CD8-positive, alpha-beta memory T cell (primary cell): ENCODE data around the gene ACER1. TPM values are rescaled to one million over a fixed set of nuclear protein-coding genes. Genes with fewer than 3 reads are reported as not detected.

Experiments used
- CTCF ChIA-PET: fragments of 350-600 bp; sonication (Branson Sonifier 250); formaldehyde crosslinking; loops from one replicate; lab custom pipeline; 2021; ENCODE audit warnings: antibody characterized with exemption; lab: Charles Lee
- POLR2A ChIA-PET: fragments of 350-600 bp; sonication (Branson Sonifier 250); formaldehyde crosslinking; loops from one replicate; lab custom pipeline; 2021; ENCODE audit warnings: antibody characterized with exemption; lab: Charles Lee
- DNase-seq, 5 donors: peaks; one replicate each; pipeline versions ENCODE4 v3.0.0 to v3.0.0-alpha.2; 2020 to 2022; ENCODE audit warnings: mixed read lengths in 1 of 5
- H3K27ac ChIP-seq: one replicate; pipeline ENCODE4 v1.7.0; 2013; ENCODE audit warnings: low read depth, mild to moderate bottlenecking, low read length, moderate library complexity
- H3K27me3 ChIP-seq: 2 replicates; pipeline ENCODE4 v1.7.0; 2013; ENCODE audit warnings: low read length, mild to moderate bottlenecking; ENCODE audit not compliant: insufficient read depth, poor library complexity, severe bottlenecking
- H3K36me3 ChIP-seq: 2 replicates; pipeline ENCODE4 v1.7.0; 2013; ENCODE audit warnings: mild to moderate bottlenecking, low read length, moderate library complexity; ENCODE audit not compliant: insufficient read depth
- H3K4me1 ChIP-seq: 2 replicates; pipeline ENCODE4 v1.7.0; 2013; ENCODE audit warnings: mild to moderate bottlenecking, low read length, moderate library complexity; ENCODE audit not compliant: insufficient read depth
- H3K4me3 ChIP-seq: 2 replicates; pipeline ENCODE4 v1.7.0; 2013; ENCODE audit warnings: mild to moderate bottlenecking, low read length
- H3K9me3 ChIP-seq: 2 replicates; pipeline ENCODE4 v1.7.0; 2013; ENCODE audit warnings: mild to moderate bottlenecking, low read length
- H3K27ac Mint-ChIP-seq, 8 donors: one replicate each; pipeline ENCODE4 v1.8.0; 2020 to 2021; ENCODE audit warnings: mixed read lengths in 8 of 8, mild to moderate bottlenecking in 6 of 8, inconsistent platforms in 3 of 8, moderate library complexity in 3 of 8
- H3K27me3 Mint-ChIP-seq, 2 donors: one replicate each; pipeline ENCODE4 v1.8.0; 2020 to 2021; ENCODE audit warnings: mixed read lengths in 2 of 2, mild to moderate bottlenecking in 1 of 2, moderate library complexity in 1 of 2
- H3K36me3 Mint-ChIP-seq, 3 donors: one replicate each; pipeline ENCODE4 v1.8.0; 2020 to 2021; ENCODE audit warnings: mixed read lengths in 3 of 3, inconsistent platforms in 1 of 3, mild to moderate bottlenecking in 1 of 3
- H3K4me1 Mint-ChIP-seq, 3 donors: one replicate each; pipeline ENCODE4 v1.8.0; 2020 to 2021; ENCODE audit warnings: mixed read lengths in 3 of 3, inconsistent platforms in 1 of 3, mild to moderate bottlenecking in 1 of 3
- H3K4me3 Mint-ChIP-seq, 7 donors: one replicate each; pipeline ENCODE4 v1.8.0; 2020 to 2021; ENCODE audit warnings: mixed read lengths in 7 of 7, mild to moderate bottlenecking in 6 of 7, moderate library complexity in 4 of 7, inconsistent platforms in 2 of 7
- H3K9me3 Mint-ChIP-seq, 5 donors: one replicate each; pipeline ENCODE4 v1.8.0; 2020 to 2022; ENCODE audit warnings: mixed read lengths in 5 of 5, mild to moderate bottlenecking in 3 of 5, moderate library complexity in 2 of 5, inconsistent platforms in 1 of 5
- polyA plus RNA-seq: library from polyadenylated mRNA; unstranded; fragments of 300-500 nt; fragmentation: Illumina TruSeq; gene quantifications from one replicate; pipeline ENCODE4 v1.2.3, GENCODE V29; 2021
- total RNA-seq, 2 experiments: library from RNA; stranded (reverse); gene quantifications; one replicate each; pipeline ENCODE4 v1.2.3, GENCODE V29; 2021

The ACER1 gene
- total and polyA plus RNA-seq, 3 experiments from 2014 or later = 2.4 TPM; not detected in 2

DNA sequence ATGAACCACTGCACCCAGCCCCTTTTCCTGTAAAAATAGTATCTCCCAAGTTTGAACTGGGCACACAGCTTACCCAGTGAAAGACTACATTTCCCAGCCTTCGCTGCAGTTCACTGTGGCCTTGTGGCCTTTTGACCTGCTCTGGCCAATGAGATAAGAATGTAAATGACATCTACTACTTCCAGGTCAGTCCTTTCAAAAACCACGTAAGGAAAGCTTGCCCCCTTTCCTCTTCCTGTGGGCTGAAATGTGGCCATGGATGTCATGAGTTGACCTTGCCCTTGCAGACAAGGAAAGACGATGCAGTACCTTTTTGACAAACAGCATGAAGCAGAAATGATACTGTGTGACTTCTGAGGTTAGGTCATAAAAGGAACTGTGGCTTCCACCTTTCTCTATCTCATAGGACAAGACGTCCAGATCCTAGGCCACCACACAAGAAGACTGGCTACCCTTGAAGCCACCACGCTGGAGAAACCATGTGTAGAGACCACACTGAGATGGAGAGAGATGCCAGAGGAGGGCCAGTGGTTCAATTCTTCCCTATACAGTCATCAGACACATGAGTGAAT lies 19.9 kb downstream of the ACER1 start:
- ChIA-PET POLR2A (no interaction called here), CTCF (interaction anchor here (0.7 kb wide), 1 partner anchor 103 kb away, joined by 3 read pairs; no protein-coding TSS in a partner anchor)
- H3K36me3 Mint-ChIP-seq = peaks cover 0 to 6% (median 4%) of the 10 kb centered on the region in 3 donors

GRCh38 chr19:6312018-6312417 lies 21.4 kb downstream of the ACER1 start:
- POLR2A ChIA-PET = interaction anchor here (0.5 to 0.6 kb wide), 3 partner anchors 22 to 948 kb away, joined by 3 to 4 read pairs (median 3); no protein-coding TSS in a partner anchor

More for the DNA sequence above, 19.9 kb downstream of the ACER1 start:
- Histone ChIP-seq H3K27me3 (no peaks in the 10 kb centered on the region), H3K4me3 (no peak overlapping the region), H3K27ac (no peak overlapping the region), H3K9me3 (no peaks in the 10 kb centered on the region), H3K36me3 (no peaks in the 10 kb centered on the region), H3K4me1 (no peaks in the 10 kb centered on the region)
- DNase-seq = no peak
- Mint-ChIP-seq H3K9me3 (peaks cover 3 to 9% (median 3%) of the 10 kb centered on the region in 5 donors), H3K4me3 (no peak overlapping the region), H3K27me3 (peaks cover 4 to 9% of the 10 kb centered on the region in 2 donors), H3K27ac (no peak overlapping the region), H3K4me1 (no peaks in the 10 kb centered on the region)

GRCh38 chr19:6298413-6298812 lies 35.0 kb downstream of the ACER1 start:
- peaks cover 7 to 17% (median 11%) of the 10 kb centered on the region in 5 donors for H3K9me3 Mint-ChIP-seq
- no peaks in the 10 kb centered on the region for H3K9me3 ChIP-seq
- no peak overlapping the region for H3K27ac Mint-ChIP-seq
- H3K27me3 ChIP-seq = no peaks in the 10 kb centered on the region
- H3K4me1 ChIP-seq = no peaks in the 10 kb centered on the region
- no peak overlapping the region for H3K4me3 ChIP-seq
- peaks cover 0 to 3% (median 1%) of the 10 kb centered on the region in 3 donors for H3K4me1 Mint-ChIP-seq
- peaks cover 3 to 7% of the 10 kb centered on the region in 2 donors for H3K27me3 Mint-ChIP-seq
- ChIA-PET CTCF (interaction anchor here (2.2 kb wide), 1 partner anchor 80 kb away, joined by 12 read pairs; no protein-coding TSS in a partner anchor), POLR2A (no interaction called here)
- no peak for DNase-seq
- no peaks in the 10 kb centered on the region for H3K36me3 ChIP-seq
- H3K27ac ChIP-seq = no peak overlapping the region
- H3K36me3 Mint-ChIP-seq = peaks cover 0 to 4% (median 1%) of the 10 kb centered on the region in 3 donors
- no peak overlapping the region for H3K4me3 Mint-ChIP-seq

More at GRCh38 chr19:6312018-6312417, 21.4 kb downstream of the ACER1 start:
- no peak for DNase-seq
- H3K27me3 Mint-ChIP-seq = peaks cover 6 to 10% of the 10 kb centered on the region in 2 donors
- no peaks in the 10 kb centered on the region for H3K9me3 ChIP-seq
- no peak overlapping the region for H3K27ac Mint-ChIP-seq
- CTCF ChIA-PET = no interaction called here
- H3K27me3 ChIP-seq = no peaks in the 10 kb centered on the region
- no peak overlapping the region for H3K4me3 Mint-ChIP-seq
- no peaks in the 10 kb centered on the region for H3K36me3 ChIP-seq
- peaks cover 2 to 9% (median 3%) of the 10 kb centered on the region in 5 donors for H3K9me3 Mint-ChIP-seq
- H3K4me3 ChIP-seq = no peak overlapping the region
- H3K27ac ChIP-seq = no peak overlapping the region
- peaks cover 0 to 4% (median 2%) of the 10 kb centered on the region in 3 donors for H3K36me3 Mint-ChIP-seq
- no peaks in the 10 kb centered on the region for H3K4me1 ChIP-seq
- no peaks in the 10 kb centered on the region for H3K4me1 Mint-ChIP-seq

DNA sequence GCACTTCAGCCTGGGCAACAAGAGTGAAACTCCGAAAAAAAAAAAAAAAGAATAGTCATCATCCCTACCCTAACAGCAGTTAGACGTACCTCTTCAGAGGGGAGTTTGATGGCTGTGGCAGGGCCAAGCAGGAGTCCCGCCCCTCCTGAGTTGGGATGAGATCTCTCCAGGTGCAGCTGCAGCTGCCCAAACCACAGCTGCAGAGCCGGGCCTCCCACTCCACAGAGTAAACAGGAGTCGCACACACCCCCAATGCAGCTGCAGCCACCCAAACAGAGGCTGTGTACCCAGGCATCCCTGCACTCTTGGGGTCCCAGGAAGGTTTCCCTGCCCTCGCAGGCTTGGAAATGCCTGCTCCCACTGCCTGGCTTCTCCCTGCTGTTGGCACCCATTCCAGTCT lies 36.2 kb downstream of the ACER1 start:
- Histone ChIP-seq H3K4me1 (no peaks in the 10 kb centered on the region), H3K9me3 (peaks cover under 1% of the 10 kb centered on the region), H3K36me3 (no peaks in the 10 kb centered on the region), H3K4me3 (no peak overlapping the region), H3K27ac (no peak overlapping the region), H3K27me3 (no peaks in the 10 kb centered on the region)
- H3K27me3 Mint-ChIP-seq = peaks cover 3 to 6% of the 10 kb centered on the region in 2 donors
- no peak overlapping the region for H3K4me3 Mint-ChIP-seq
- no peak for DNase-seq
- no peak overlapping the region for H3K27ac Mint-ChIP-seq
- POLR2A ChIA-PET = no interaction called here
- peaks cover 10 to 25% (median 19%) of the 10 kb centered on the region in 5 donors for H3K9me3 Mint-ChIP-seq
- CTCF ChIA-PET = interaction anchor here (0.7 to 2.2 kb wide), 2 partner anchors 78 to 337 kb away, joined by 3 to 12 read pairs; no protein-coding TSS in a partner anchor
- H3K36me3 Mint-ChIP-seq = peaks cover 2 to 9% (median 5%) of the 10 kb centered on the region in 3 donors
- peaks cover 0 to 3% (median 1%) of the 10 kb centered on the region in 3 donors for H3K4me1 Mint-ChIP-seq

DNA sequence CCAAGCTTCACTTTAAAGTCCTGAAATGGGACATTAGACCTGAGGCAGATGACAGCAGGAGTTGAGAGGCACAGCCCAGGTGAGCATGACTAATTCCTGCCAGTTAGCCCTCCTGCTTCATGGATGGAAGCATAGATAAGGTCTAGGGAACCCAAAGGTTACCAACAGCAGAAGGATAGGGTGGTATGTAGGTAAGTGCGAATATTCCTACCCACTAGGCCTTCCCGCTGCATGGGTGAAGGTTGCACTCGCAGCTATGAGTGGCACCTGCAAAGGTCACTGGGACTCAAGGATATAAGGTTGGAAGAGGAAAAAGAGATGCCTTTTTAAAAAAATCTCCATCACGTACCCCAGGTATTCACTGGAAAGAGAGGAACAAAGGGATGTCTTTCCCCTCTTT lies 41.4 kb downstream of the ACER1 start:
- peaks cover 35 to 71% (median 66%) of the 10 kb centered on the region in 5 donors for H3K9me3 Mint-ChIP-seq
- Histone ChIP-seq H3K36me3 (no peaks in the 10 kb centered on the region), H3K4me1 (no peaks in the 10 kb centered on the region), H3K27me3 (no peaks in the 10 kb centered on the region), H3K27ac (no peak overlapping the region), H3K4me3 (no peak overlapping the region), H3K9me3 (peaks cover 15% of the 10 kb centered on the region)
- DNase-seq = no peak
- peaks cover 0 to 10% of the 10 kb centered on the region in 2 donors for H3K27me3 Mint-ChIP-seq
- no peak overlapping the region for H3K4me3 Mint-ChIP-seq
- ChIA-PET CTCF (no interaction called here), POLR2A (no interaction called here)
- H3K4me1 Mint-ChIP-seq = no peaks in the 10 kb centered on the region
- peaks cover 6 to 44% (median 6%) of the 10 kb centered on the region in 3 donors for H3K36me3 Mint-ChIP-seq
- H3K27ac Mint-ChIP-seq = no peak overlapping the region

- Mint-ChIP-seq H3K9me3 (peaks cover 24 to 69% (median 59%) of the 10 kb centered on the region in 5 donors), H3K27me3 (peaks cover 0 to 6% of the 10 kb centered on the region in 2 donors), H3K4me1 (no peaks in the 10 kb centered on the region), H3K27ac (no peak overlapping the region), H3K36me3 (peaks cover 4 to 40% (median 6%) of the 10 kb centered on the region in 3 donors), H3K4me3 (no peak overlapping the region)
- H3K27me3 ChIP-seq = no peaks in the 10 kb centered on the region
- POLR2A ChIA-PET = no interaction called here
- H3K27ac ChIP-seq = no peak overlapping the region
- H3K9me3 ChIP-seq = peaks cover 18% of the 10 kb centered on the region
- H3K36me3 ChIP-seq = no peaks in the 10 kb centered on the region
- CTCF ChIA-PET = no interaction called here
- H3K4me1 ChIP-seq = no peaks in the 10 kb centered on the region
- no peak overlapping the region for H3K4me3 ChIP-seq
- no peak for DNase-seq
Observed at GRCh38 chr19:6288737-6289136, 44.7 kb downstream of the ACER1 start.

DNA sequence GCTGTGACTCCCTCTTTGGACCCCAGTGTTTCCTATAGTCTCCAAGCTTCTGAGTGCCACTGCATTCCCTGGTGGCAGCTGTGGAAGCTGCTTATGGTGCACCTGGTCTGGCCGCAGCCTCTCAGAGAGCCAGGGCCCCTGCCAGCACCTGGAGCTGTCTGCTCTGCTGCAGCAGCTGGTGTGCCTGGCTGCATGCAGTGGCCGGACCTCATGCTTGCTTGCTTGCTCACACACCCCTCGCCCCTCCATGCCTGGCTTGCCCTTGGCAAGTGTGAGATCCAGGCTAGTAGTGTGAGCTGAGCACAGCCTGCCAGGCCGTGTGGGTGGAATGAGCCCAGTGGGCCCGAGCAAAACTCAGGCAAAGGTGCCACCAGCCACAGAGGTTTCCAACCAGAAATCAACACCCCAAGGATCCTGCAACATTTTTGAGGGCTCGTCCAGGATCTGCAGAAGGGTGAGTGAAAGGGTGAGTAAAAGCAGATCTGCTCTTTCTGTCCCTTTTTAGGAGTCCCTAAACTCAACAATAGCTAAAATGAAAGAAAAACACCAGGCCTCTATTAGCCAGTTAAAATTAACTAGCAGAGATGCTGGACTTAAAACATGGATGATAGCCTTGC lies 46.0 kb downstream of the ACER1 start:
- Mint-ChIP-seq H3K27ac (no peak overlapping the region), H3K27me3 (peaks cover 0 to 8% of the 10 kb centered on the region in 2 donors), H3K4me1 (no peaks in the 10 kb centered on the region), H3K9me3 (peaks cover 24 to 61% (median 50%) of the 10 kb centered on the region in 5 donors), H3K36me3 (peaks cover 1 to 35% (median 4%) of the 10 kb centered on the region in 3 donors), H3K4me3 (no peak overlapping the region)
- DNase-seq = no peak
- Histone ChIP-seq H3K4me3 (no peak overlapping the region), H3K27me3 (no peaks in the 10 kb centered on the region), H3K9me3 (peaks cover 18% of the 10 kb centered on the region), H3K36me3 (no peaks in the 10 kb centered on the region), H3K27ac (no peak overlapping the region), H3K4me1 (no peaks in the 10 kb centered on the region)
- CTCF ChIA-PET = interaction anchor here (1.2 to 1.7 kb wide), 2 partner anchors 11 to 12 kb away, joined by 3 read pairs; no protein-coding TSS in a partner anchor
- POLR2A ChIA-PET = no interaction called here

DNA sequence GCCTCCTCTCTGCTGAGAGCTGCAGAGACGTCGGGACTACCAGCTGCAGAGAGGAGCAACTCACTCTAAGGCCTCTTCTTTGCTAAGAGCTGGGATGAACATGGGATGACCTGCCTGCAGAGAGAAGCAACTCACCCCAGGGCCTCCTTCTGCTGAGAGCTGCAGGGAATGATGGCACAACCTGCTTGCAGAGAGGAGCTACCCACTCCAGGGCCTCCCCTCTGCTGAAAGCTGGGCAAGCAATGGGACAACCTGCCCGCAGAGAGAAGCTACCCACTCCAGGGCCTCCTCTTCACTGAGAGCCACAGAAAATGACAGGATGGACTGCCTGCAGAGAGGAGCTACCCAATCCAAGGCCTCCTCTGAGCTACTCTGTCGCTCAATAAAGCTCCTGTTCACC lies 46.7 kb downstream of the ACER1 start:
- Histone ChIP-seq H3K27ac (no peak overlapping the region), H3K4me3 (no peak overlapping the region), H3K4me1 (no peaks in the 10 kb centered on the region), H3K36me3 (no peaks in the 10 kb centered on the region), H3K9me3 (peaks cover 12% of the 10 kb centered on the region), H3K27me3 (no peaks in the 10 kb centered on the region)
- DNase-seq = no peak
- Mint-ChIP-seq H3K4me3 (no peak overlapping the region), H3K9me3 (peaks cover 20 to 54% (median 45%) of the 10 kb centered on the region in 5 donors), H3K36me3 (peaks cover 1 to 31% (median 4%) of the 10 kb centered on the region in 3 donors), H3K27me3 (peaks cover 0 to 9% of the 10 kb centered on the region in 2 donors), H3K27ac (peak overlapping the region in 1 of 8 donors; percentile 50), H3K4me1 (no peaks in the 10 kb centered on the region)
- ChIA-PET CTCF (interaction anchor here (1.2 to 1.7 kb wide), 2 partner anchors 10 to 13 kb away, joined by 3 read pairs; no protein-coding TSS in a partner anchor), POLR2A (no interaction called here)
